Measurements from ENCODE around the gene SMG6.
"Not testable (repeated sequence)": the region's sequence is repeated elsewhere in the genome, so short reads cannot be mapped to it uniquely, and the experiment has no call there.

Gene SMG6

DNA sequence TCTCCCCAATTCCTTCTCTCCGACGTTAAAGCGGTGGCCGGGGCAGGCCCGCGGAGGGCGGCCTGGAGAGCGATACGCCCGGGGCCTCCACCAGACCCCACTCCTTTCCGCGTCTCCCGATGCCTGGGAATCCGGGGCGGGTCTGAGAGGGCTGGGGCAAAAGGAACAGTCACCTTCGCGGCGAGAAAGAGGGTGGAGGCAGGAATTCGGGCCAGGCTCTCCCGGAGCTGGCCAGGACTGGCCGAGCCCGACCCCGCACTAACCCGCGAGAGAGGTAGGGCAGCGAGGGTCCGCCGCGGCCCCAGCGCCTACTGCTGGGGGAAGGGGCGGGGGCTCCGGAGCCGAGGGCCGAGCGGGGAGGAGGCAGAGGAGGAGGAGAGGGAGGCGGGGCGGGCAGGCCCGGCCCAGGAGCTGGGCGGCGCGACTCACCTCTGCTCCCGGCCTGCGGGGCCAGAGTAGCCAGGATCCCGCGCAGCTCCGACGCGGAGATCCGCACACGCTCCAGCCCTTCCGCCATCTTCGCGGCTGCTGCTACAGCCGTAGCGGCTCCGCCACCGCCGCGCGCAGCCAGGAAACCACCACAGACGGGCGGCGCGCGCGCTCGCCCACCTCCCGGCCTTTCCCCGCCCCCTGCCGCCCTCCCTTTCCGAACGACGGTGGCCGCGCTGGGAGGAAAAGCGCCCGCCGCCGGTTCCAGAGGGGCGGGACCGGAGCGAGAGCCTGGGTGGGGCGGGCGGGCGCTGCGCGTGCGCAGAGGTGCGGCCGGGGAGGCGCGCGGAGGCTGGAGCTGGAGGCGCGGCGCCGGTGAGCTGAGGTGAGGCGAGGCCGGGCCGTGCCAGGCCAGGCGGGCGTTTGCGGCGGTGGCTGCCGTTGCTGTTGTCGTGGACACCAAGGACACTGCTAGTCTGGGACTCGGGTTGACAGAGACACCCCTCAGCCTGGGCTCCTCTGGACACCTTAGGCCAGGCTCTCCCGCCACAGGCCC, at the start of gene SMG6, which contains the start of gene SRR:
Gene SMG6, minus strand, starts transcription at position 582 of the 985 bp plus-strand sequence. Its CDS starts 65 bp downstream, at position 517.
Gene SRR, plus strand, starts transcription at position 747 of the 985 bp plus-strand sequence. CDS start 11,611 bp downstream, outside the sequence.
- DNase-seq (ENCODE audit: low read depth) = no peak

DNA sequence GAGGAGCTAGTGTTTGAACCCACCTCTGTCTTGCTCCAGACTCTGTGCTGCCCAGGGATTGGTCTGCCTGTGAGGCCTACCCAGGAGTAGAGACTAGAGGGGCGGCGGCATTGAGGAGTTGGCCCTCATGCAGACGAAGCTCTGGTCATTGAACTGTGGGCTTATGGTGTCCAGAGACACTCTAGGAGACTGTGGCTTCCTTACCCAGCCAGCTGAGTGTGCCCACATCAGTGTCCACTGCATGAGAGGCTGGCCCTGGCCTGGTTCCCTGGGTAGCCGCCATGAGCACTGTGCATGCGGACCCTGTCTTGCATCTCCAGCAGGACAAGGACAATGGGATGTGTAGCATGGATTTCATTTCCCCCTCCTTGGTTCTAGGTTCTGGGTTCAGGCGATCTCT, 47.7 kb upstream of the SMG6 start:
- DNase-seq (ENCODE audit: low read depth) = no peak

DNA sequence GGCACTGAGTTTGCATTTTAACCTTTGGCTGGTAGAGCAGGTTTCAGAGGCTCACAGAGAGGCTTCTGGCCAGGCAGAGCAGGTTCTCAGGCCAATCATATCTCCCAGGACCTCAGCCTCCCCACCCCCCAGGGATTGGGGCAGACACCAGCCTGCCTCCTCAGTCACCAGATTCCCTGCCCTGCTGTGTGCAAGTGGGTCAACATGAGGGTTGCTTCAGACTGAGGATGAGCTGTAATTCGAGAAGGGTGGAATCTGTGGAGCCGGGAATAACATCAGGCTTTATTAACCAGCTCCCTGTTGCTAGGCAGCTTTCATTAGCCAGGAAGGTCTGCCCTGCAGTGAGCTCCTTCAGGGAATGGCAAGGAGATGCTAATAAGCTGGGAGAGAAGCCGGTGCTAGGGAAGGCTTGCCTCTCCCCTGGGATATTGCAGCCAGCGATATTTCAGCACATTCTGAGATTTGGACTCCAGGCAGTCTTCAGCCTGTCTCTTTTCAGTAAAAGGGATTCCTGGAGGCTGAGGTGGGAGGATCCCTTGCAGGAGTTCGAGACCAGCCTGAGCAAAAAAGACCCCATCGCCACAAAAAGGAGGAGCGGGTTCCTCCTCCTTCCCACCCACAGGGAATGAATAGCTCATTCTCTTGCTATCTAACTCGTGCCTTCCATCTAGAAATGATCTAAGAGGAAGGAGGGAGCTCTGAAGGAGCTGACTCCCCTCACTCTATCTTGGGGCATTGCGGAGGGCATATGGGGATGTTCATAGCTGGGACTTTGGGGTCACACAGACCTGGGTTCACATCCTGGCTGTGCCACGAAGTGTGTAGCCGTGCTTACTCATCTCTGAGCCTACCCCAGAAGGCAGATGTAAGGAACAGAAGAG, 44.5 kb upstream of the SMG6 start:
- peak; percentile 24 for DNase-seq (ENCODE audit: low read depth)

DNA sequence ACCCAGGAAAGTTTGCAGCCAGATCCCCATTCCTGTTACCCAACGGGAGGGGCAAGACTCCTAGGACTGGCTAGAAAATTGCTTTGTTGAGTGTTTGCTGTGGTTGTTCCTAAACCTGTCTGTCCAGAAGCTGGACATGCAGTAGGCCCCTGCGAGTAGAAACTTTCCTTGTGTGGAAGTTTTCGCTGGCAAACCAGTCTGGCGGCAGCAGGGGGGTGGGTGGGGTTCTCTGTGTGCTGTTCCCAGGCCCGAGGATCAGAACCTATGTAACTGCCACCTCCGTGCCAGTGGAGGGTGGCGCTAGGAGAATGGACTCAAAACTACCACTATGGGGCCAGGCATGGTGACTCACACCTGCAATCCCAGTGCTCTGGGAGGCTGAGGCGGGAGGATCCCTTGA, 42.9 kb upstream of the SMG6 start:
- no peak for DNase-seq (ENCODE audit: low read depth)

DNA sequence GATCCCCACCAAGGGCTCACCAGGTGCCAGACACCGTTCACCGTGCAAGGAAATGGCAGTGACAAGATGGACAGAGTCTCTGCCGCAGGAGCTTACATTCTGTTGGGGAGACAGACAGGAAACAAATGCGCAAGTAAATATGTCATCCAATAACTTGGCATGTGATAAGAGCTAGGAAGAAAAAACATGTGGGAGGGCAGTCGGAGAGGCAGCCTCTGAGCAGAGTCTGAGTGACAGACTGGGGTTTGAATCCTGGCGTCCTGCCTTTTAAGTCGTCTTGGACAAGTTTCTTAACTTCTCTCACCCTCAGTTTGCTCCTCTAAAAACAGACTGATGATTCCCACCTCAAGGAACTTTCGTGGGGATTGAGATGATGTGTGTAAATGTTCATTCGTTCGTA, 40.9 kb upstream of the SMG6 start:
- DNase-seq (ENCODE audit: low read depth) = no peak

DNA sequence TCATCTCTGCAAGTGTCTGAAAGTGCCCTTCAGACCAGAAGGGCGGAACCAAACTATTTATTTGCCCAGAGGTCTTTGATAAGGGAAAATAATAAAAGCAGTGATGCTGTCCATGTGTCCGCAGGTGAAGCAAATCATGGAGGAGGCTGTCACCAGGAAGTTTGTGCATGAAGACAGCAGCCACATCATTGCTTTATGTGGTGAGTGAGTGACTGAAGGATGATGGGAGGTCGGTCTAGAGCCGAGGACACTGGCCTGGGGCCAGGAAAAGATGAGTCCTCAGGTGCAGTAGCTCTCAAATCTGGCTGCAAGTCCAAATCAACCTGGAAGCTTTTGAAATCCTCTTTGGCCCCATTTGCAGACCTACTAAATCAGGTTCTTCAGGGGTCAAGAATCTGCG, 39.8 kb upstream of the SMG6 start:
- DNase-seq (ENCODE audit: low read depth) = no peak

DNA sequence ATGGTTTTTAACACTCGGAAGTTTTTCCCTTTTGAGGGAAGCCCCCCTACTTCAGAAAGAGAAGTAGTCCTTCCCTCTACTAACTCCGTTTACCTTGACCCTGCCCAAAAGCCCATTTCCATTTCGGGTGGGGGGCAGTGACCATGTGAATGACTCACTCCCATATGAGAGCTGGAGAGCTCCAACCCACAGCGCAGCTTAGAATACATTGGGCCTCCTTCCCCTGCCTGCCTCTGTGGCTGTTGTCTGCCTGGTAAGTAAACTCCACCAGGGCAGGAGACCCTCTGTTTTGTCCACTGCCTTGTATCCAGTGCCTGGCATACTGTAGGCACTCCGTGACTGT, 34.7 kb upstream of the SMG6 start:
- DNase-seq (ENCODE audit: low read depth) = no peak

GRCh38 chr17:2337544-2338314, 34.1 kb upstream of the SMG6 start:
- DNase-seq (ENCODE audit: low read depth) = no peak

DNA sequence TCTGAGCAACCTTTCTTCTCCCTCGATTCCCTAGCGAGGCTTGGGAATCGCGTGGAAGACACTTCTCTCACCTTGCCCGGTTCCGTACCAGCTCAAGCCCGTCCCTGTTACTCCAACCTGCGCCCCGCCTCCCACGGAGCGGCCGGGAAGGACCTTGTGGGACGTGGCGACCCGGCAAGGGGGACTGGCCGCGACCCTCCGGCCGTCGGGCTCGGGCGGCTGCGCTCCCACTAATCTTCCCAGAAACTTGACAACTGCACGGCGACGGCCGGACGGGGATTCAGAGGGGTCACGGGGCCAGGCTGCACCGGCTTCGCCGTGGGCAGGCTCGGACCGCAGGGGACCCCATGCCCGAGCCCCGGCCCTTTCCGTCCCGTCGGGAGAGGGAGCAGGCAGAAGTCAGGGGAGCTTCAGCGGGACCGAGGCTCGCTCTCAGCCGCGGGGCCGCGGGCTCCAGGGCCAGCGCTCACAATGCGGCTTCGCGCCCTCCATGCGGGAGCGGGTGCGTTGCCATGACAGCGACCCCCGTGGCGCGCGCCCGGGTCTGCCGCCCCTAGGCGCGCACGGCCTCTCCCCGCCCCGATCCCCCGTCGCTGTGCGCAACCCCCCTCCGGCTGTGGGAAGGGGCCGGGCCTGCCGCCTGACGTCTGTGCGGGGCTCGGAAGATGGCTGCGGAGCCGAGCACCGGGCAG, 33.4 kb upstream of the SMG6 start, which contains the start of gene SGSM2:
Gene SGSM2, plus strand, starts transcription at position 650 of the 692 bp plus-strand sequence. CDS start 188 bp downstream, outside the sequence.
- DNase-seq (ENCODE audit: low read depth) = no peak

- DNase-seq (ENCODE audit: low read depth) = peak; percentile 50
Observed at GRCh38 chr17:2336215-2336851, 32.7 kb upstream of the SMG6 start, which contains the start of gene TSR1. Gene TSR1, minus strand, starts transcription at chr17:2336457. Its CDS starts 30 bp downstream, at chr17:2336427.

DNA sequence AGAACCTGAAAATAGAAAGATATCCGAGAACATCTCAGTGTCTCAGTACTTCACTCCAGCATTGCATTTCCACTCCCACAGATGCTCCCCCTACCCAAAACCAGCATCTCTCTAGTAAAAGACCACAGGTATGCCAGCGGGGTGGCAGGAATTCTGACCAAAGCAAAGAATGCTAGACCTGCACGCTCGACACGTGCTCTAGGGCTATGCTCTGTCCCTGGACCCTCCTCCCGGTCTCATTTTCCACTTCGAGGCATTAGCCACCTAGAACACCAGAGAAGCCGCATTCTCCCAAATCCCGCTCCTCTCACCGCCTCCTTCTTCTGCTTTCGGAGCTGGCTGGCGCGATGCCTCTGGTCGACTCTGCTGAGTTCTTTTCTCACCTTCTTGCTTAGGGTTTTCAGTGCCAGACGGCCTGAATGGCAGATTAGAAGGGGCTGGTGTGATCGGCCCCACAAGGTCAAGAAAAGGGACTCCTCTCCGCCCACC, 32.2 kb upstream of the SMG6 start:
- DNase-seq (ENCODE audit: low read depth) = no peak

DNA sequence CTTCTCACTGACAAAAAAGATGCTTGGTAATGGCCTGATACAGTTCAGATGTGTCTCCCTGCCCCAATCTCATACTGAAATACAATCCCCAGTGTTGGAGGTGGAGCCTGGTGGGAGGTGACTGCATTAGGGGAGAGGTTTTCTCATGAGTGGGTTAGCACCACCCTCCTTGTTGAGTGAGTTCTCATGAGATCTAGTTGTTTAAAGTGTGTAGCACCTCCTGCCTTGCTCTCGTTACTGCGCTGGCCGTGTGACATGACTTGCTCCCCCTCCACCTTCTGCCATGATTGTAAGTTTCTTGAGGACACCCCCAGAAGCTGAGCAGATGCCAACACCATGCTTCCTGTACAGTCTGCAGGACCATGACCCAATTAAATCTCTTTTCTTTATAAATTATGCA, 27.7 kb upstream of the SMG6 start:
- no peak for DNase-seq (ENCODE audit: low read depth)

DNA sequence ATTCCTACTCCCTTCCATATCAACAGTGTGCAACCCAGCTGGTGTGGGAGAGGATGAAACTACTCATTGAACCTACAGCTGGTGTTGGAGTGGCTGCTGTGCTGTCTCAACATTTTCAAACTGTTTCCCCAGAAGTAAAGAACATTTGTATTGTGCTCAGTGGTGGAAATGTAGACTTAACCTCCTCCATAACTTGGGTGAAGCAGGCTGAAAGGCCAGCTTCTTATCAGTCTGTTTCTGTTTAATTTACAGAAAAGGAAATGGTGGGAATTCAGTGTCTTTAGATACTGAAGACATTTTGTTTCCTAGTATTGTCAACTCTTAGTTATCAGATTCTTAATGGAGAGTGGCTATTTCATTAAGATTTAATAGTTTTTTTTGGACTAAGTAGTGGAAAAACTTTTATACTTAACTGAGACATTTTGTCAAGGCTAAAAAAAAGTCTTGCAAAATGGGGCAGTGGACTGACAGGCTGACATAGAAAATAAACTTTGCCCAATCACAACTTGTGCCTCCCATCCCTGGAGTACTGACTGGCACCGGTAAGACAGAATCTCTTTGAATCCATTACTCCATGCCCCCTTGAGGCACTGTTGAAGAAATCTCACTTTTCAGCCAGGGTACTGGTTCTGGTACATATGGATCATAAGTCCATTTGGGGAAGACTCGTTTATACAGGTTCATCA, 20.2 kb upstream of the SMG6 start:
- DNase-seq (ENCODE audit: low read depth) = no peak

DNA sequence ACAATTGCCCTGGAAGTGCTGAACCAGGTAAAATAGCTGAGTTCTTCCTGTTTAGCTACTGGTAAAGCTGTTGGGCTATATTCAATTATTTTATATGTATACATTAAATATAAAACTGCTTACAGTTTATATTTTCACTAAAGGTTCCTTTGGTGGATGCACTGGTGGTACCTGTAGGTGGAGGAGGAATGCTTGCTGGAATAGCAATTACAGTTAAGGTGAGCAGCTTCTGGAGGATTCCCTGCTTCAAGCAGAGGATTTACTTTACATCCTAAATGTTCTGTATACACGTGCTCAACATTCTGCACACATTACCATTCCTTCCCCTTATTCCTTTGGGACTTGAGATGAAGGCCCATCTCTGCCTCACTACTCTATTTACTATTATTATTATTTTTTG, 17.8 kb upstream of the SMG6 start:
- no peak for DNase-seq (ENCODE audit: low read depth)

DNA sequence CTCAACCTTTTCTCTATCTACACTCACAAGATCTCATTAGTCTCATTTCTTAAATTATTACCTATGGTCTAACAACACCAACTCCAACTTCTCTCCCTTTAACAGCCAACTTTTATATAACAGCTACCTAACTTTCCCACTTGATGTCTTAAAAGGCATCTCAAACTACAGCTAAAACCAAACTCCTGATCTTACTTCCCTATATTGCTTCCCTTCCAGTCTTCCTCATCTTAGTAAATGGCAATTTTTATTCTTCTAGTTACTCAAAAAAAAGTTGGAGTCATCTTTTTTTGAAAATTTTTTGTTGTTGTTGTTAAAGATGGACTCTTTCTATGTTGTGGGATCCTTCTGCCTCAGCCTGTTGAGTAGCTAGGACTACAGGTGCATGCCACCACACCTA, 15.5 kb upstream of the SMG6 start:
- no peak for DNase-seq (ENCODE audit: low read depth)

DNA sequence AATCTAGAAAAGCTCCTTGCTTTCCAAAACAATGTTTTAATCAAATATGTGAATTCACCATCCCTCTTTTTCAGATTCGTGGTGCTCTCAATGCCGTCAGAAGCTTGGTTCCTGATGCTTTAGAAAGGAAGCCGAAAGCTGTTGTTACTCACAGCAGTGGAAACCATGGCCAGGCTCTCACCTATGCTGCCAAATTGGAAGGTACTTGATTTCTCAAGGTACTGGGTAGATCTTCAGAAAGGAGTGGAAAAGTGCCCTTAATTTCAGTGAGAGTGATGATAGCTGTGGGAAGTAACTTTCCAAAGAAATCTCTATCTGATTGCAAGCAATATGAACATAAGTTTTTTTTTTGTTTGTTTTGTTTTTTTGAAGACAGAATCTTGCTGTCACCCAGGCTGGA, 14.2 kb upstream of the SMG6 start:
- DNase-seq (ENCODE audit: low read depth) = no peak

DNA sequence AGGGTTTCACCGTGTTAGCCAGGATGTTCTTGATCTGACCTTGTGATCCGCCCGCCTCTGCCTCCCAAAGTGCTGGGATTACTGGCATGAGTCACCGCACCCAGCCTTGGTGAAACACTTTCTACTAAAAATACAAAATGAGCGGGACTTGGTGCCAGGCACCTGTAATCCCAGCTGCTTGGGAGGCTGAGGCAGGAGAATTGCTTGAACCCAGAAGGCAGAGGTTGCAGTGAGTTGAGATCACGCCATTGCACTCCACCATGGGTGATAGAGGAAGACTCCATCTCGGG, 13.3 kb upstream of the SMG6 start:
- DNase-seq (ENCODE audit: low read depth) = not testable (repeated sequence)

GRCh38 chr17:2312736-2313135, 9.2 kb upstream of the SMG6 start:
- no peak for DNase-seq (ENCODE audit: low read depth)

DNA sequence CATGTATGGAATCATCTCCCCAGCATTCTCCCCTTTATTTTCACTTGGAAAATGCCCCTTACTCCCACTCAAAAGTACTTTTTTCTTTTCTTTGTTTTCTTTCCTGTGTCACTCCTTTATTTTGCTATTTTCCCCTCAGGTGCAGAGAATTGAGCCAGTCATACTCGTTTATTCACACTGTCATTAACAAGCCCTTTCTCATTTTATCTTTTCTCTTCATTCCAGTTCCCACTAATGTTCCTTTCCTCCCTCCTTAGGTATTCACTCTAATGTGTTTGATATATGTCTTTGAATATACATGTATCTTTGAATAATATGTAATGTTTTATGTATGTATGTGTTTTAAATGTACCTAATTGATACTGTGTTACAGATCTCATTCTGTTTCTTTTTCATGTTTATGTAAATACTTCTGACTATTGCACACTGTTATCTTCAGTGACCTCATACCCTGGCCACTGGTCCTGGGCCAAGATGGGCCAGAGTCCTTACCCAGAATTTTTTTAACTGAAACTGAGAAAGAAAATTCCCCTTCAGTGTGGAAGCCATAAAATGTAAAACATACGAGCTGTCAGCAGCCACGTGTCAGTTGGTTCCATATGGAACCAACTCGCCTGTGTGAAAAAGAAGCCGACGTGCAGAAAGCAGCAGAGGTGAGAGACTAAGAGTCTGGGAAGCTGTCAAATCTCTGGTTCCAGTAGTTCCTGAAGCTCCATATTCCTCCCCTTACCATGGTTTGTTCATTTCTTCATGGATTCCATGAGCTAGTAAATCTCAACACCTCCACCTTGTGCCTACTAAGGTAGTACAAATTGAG, 6.0 kb upstream of the SMG6 start:
- DNase-seq (ENCODE audit: low read depth) = no peak
